Measurements from ENCODE around the gene HDAC4. TPM values are rescaled to one million over a fixed set of nuclear protein-coding genes. Genes with fewer than 3 reads are reported as not detected.

HDAC4 gene
- total RNA-seq, 2 experiments from 2014 or later: 22.6 to 24.5 TPM

DNA sequence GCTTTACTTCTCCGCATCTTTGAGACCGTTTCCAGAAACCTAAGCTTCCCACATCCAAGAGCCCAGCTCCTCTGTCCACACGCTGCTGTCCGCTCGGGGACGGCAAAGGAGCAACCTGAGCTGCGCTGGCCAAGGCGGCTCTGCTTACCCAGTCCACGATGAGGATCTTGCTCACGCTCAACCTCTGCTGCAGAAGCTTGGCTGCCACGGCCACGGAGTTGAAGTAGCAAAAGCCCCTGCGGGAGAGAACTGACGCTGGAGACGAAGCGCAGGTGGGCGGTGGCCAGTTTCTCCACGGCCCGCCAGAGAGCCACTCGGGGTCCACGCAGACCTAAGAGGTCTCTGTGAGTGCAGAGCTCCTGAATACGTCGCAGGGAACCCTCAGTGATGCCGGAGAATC, 316.8 kb downstream of the HDAC4 start:
- no peaks in the 10 kb centered on the region for H3K9me3 Mint-ChIP-seq
- H3K27me3 Mint-ChIP-seq: no peaks in the 10 kb centered on the region
- ATAC-seq (no peak), DNase-seq (no peak)
- H3K4me1 Mint-ChIP-seq (ENCODE audit: low read depth): no peaks in the 10 kb centered on the region
- intact Hi-C loops (cut with micrococcal nuclease): no loop called here
- POLR2A ChIA-PET: no interaction called here
- CTCF ChIA-PET: no interaction called here
- no peak overlapping the region for H3K4me3 Mint-ChIP-seq
- H3K36me3 Mint-ChIP-seq (ENCODE audit: low read depth): no peaks in the 10 kb centered on the region
- TF ChIP-seq CTCF (IDR thresholded peaks at IDR 0.05): no peak
- no peak overlapping the region for H3K27ac Mint-ChIP-seq

DNA sequence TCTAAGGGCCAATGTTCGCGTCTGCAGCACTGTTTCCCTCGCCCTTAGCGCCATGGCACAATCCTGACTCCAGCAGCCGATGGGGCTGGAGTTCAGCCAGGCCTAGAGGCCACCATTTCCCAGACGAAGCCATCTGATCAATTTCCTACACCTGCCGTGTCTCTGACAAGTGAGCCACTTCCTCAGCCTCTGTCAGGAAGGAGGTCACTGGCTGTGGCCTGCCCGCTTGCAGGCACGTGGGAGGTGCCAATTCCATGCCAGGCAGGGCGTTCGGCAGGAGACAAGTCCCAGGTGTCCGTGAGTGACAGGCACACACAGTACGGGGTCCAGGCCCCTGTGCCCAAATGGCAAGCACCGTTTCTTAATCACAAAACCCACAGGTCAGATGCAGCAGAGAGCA, 318.4 kb downstream of the HDAC4 start:
- H3K27me3 Mint-ChIP-seq: no peaks in the 10 kb centered on the region
- no peak for TF ChIP-seq CTCF (IDR thresholded peaks at IDR 0.05)
- H3K36me3 Mint-ChIP-seq (ENCODE audit: low read depth): no peaks in the 10 kb centered on the region
- ATAC-seq: no peak
- no peak overlapping the region for H3K27ac Mint-ChIP-seq
- ChIA-PET POLR2A (no interaction called here), CTCF (no interaction called here)
- intact Hi-C loops (cut with micrococcal nuclease): no loop called here
- no peak overlapping the region for H3K4me3 Mint-ChIP-seq
- no peaks in the 10 kb centered on the region for H3K4me1 Mint-ChIP-seq (ENCODE audit: low read depth)
- DNase-seq: no peak
- H3K9me3 Mint-ChIP-seq: no peaks in the 10 kb centered on the region

DNA sequence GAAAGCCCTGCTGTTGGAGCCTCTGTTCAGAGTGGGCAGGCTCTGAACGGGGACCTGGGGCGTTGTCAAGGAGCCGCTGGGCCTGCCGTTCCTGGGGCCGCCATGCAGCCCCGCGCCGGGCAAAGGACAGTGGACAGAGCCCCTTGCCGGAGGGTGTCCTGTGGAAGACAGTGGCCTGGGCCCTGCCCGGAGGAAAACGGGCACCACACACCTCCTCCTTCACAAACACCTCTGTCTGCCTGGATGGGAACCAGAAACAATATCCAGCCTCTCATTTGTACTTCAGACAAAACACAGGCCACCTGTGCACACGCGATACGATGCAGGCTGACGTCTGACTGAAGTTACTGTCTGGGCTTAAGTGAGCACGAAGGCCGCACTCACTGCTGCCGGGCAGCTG, 319.2 kb downstream of the HDAC4 start:
- no peak overlapping the region for H3K27ac Mint-ChIP-seq
- POLR2A ChIA-PET: no interaction called here
- DNase-seq (no peak), ATAC-seq (no peak)
- peaks cover 2% of the 10 kb centered on the region for H3K36me3 Mint-ChIP-seq (ENCODE audit: low read depth)
- intact Hi-C loops (cut with micrococcal nuclease): no loop called here
- no peaks in the 10 kb centered on the region for H3K4me1 Mint-ChIP-seq (ENCODE audit: low read depth)
- TF ChIP-seq CTCF (IDR thresholded peaks at IDR 0.05): no peak
- no peaks in the 10 kb centered on the region for H3K27me3 Mint-ChIP-seq
- no peak overlapping the region for H3K4me3 Mint-ChIP-seq
- CTCF ChIA-PET: no interaction called here
- H3K9me3 Mint-ChIP-seq: no peaks in the 10 kb centered on the region

DNA sequence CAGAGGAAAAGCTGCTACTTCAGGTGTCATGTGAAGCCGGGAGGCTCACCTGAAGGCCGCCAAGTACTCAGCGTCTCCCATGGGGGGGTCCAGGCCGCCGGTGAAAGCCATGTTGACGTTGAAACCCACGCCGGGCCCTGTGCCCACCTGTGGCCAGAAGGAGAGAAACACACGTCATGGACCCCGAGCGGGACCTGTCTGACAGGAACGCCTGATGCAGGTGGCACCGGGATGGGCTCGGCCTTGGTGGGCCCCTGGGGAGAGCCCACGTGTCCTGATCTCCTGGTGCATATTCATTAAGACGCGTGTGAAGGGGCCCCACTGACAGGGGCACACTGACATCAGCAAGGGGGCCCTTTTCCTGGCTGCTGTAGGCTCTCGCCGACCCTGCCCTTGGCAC, 319.8 kb downstream of the HDAC4 start:
- peaks cover 5% of the 10 kb centered on the region for H3K36me3 Mint-ChIP-seq (ENCODE audit: low read depth)
- ChIA-PET CTCF (no interaction called here), POLR2A (no interaction called here)
- H3K27me3 Mint-ChIP-seq: no peaks in the 10 kb centered on the region
- no peak for TF ChIP-seq CTCF (IDR thresholded peaks at IDR 0.05)
- H3K4me1 Mint-ChIP-seq (ENCODE audit: low read depth): no peaks in the 10 kb centered on the region
- H3K9me3 Mint-ChIP-seq: no peaks in the 10 kb centered on the region
- H3K4me3 Mint-ChIP-seq: no peak overlapping the region
- H3K27ac Mint-ChIP-seq: no peak overlapping the region
- no peak for ATAC-seq
- intact Hi-C loops (cut with micrococcal nuclease): no loop called here
- no peak for DNase-seq

GRCh38 chr2:239079671-239080294, 321.0 kb downstream of the HDAC4 start:
- ChIA-PET CTCF (no interaction called here), POLR2A (no interaction called here)
- TF ChIP-seq CTCF (IDR thresholded peaks at IDR 0.05): no peak
- H3K27me3 Mint-ChIP-seq: no peaks in the 10 kb centered on the region
- no peaks in the 10 kb centered on the region for H3K9me3 Mint-ChIP-seq
- H3K27ac Mint-ChIP-seq: no peak overlapping the region
- DNase-seq (no peak), ATAC-seq (no peak)
- H3K4me3 Mint-ChIP-seq: no peak overlapping the region
- intact Hi-C loops (cut with micrococcal nuclease): no loop called here
- no peaks in the 10 kb centered on the region for H3K4me1 Mint-ChIP-seq (ENCODE audit: low read depth)
- peaks cover 5% of the 10 kb centered on the region for H3K36me3 Mint-ChIP-seq (ENCODE audit: low read depth)

All from activated CD8-positive, alpha-beta T cell treated with anti-CD3 and anti-CD28 coated beads for 36 hours (primary cell).